ENCODE data around the gene ZBTB49.

Gene ZBTB49

DNA sequence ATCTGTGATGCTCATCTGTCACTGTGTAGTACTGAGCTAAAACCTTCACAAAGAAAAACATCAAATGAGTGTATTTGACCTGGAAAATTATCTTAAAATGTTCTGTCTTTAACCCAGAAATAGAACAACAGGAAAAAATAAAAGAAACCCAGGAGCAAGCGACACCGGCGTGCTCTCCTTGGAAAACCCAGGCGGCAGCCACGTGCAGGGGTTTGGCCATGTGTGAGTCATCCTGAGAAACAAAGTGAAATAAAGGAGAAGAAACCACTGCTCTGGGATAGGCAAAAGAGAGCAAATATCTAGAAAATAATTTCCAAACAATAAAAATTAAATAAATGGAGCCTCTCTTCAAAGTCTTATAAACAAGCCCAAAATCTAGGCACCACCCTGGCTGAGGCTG, 22.1 kb upstream of the ZBTB49 start:
- no peak for TF ChIP-seq CTCF (conservative IDR thresholded peaks at IDR 0.05; ENCODE audit: low read length)
- no peak overlapping the region for H3K4me3 ChIP-seq (ENCODE audit: low read length)
- no peak for DNase-seq (ENCODE audit: low read depth)

DNA sequence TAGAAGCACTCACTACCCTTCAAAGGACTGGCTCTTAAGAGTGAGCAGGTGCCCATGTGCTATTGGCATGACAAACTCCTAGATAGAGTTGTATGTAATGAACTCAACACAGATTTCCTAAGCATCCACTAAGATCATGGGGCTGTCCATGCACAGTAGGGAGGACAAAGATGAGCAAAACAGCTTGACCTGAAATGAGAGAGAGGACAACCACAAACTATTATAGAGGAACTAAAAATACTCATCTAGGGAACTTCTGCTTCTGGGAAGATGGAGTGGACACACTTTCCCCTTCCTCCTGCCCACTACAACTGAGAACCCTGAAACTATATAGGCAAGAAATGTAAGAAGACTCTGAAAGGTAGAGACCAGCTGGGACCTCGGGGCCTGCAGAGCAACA, 21.3 kb upstream of the ZBTB49 start:
- no peak for TF ChIP-seq CTCF (conservative IDR thresholded peaks at IDR 0.05; ENCODE audit: low read length)
- H3K4me3 ChIP-seq (ENCODE audit: low read length) = no peak overlapping the region
- DNase-seq (ENCODE audit: low read depth) = no peak

GRCh38 chr4:4269331-4269731, 20.7 kb upstream of the ZBTB49 start:
- TF ChIP-seq CTCF (conservative IDR thresholded peaks at IDR 0.05; ENCODE audit: low read length) = no peak
- H3K4me3 ChIP-seq (ENCODE audit: low read length) = no peak overlapping the region
- DNase-seq (ENCODE audit: low read depth) = no peak

- no peak for TF ChIP-seq CTCF (conservative IDR thresholded peaks at IDR 0.05; ENCODE audit: low read length)
- no peak overlapping the region for H3K4me3 ChIP-seq (ENCODE audit: low read length)
- no peak for DNase-seq (ENCODE audit: low read depth)
Observed at GRCh38 chr4:4269856-4270255, 20.2 kb upstream of the ZBTB49 start.

GRCh38 chr4:4270529-4270928, 19.5 kb upstream of the ZBTB49 start:
- H3K4me3 ChIP-seq (ENCODE audit: low read length) = no peak overlapping the region
- TF ChIP-seq CTCF (conservative IDR thresholded peaks at IDR 0.05; ENCODE audit: low read length) = no peak
- DNase-seq (ENCODE audit: low read depth) = no peak

GRCh38 chr4:4271912-4272311, 18.1 kb upstream of the ZBTB49 start:
- peak; percentile 13 for DNase-seq (ENCODE audit: low read depth)
- no peak overlapping the region for H3K4me3 ChIP-seq (ENCODE audit: low read length)
- TF ChIP-seq CTCF (conservative IDR thresholded peaks at IDR 0.05; ENCODE audit: low read length) = no peak

DNA sequence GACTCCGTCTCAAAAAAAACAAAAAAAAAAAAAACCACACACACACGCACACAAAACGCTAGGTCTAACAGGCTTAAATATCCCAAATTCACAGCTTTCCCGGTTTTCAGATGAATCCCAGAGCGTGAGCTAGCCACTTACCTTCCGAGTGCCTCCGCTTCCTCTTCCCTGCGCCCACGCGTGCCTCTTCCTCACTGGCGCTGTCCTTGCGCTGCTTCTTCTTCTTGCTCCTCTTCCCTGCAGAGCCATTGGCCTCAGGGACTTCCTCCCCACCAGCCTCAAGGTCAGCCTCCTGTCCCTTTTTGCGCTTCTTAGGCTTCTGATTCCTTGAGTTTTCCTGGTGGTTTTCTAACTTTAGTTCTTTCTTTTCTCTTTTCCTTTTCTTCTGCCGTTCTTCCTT, 15.8 kb upstream of the ZBTB49 start:
- DNase-seq (ENCODE audit: low read depth) = no peak
- TF ChIP-seq CTCF (conservative IDR thresholded peaks at IDR 0.05; ENCODE audit: low read length) = no peak
- no peak overlapping the region for H3K4me3 ChIP-seq (ENCODE audit: low read length)

Data from AG10803 (cell line).